Choroid plexus epithelial cell (primary cell): Measurements from ENCODE around the gene FER.
"Not testable (repeated sequence)": the region's sequence is repeated elsewhere in the genome, so short reads cannot be mapped to it uniquely, and the experiment has no call there.

ENCODE experiments used
- DNase-seq: peaks from one replicate; pipeline ENCODE4 v3.0.0-alpha.2; 2010; ENCODE audit warnings: low read depth
- H3K4me3 ChIP-seq: 2 replicates; pipeline ENCODE4 v1.5.1; 2011; ENCODE audit warnings: low read depth, mild to moderate bottlenecking, control low read depth, low read length, moderate library complexity
- TF ChIP-seq, protein P1 (sequence below): conservative IDR thresholded peaks from 2 replicates; pipeline ENCODE4 v1.5.1; 2011; ENCODE audit warnings: low read depth, mild to moderate bottlenecking, control low read depth, inconsistent platforms, low read length, moderate library complexity

Gene FER

DNA sequence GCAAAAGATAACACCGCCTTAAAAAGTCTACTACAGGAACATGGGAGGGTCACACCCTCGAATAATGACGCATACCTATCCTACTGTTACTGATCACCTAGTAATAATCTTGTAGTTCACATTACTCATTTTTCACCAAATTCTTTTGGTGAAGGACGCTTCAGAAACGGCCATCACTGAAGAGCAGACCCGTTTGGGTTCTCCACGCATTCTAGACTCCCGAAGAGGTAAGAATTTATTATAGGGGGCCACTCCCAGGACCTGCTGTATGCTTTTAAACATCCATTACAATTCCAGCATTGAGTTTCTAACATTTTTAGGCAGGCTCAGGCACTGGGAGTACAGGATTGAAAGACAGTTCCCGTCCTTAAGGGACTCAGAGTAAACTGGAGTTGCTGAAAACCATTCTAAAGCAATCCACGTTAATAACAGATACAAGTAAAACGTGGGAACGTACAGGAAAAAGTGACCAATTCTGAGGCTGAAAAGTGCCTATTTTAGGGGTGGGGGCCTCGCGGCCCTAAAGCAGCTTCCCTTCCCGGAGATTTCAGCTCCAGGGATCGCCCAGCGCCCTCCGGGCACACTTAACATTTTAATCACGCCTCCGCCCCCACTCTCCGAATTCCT is at the start of gene FER:
Gene FER, plus strand, starts transcription at position 124 of the 627 bp plus-strand sequence. CDS start 50,286 bp downstream, outside the sequence.
- TF ChIP-seq, protein P1, sequence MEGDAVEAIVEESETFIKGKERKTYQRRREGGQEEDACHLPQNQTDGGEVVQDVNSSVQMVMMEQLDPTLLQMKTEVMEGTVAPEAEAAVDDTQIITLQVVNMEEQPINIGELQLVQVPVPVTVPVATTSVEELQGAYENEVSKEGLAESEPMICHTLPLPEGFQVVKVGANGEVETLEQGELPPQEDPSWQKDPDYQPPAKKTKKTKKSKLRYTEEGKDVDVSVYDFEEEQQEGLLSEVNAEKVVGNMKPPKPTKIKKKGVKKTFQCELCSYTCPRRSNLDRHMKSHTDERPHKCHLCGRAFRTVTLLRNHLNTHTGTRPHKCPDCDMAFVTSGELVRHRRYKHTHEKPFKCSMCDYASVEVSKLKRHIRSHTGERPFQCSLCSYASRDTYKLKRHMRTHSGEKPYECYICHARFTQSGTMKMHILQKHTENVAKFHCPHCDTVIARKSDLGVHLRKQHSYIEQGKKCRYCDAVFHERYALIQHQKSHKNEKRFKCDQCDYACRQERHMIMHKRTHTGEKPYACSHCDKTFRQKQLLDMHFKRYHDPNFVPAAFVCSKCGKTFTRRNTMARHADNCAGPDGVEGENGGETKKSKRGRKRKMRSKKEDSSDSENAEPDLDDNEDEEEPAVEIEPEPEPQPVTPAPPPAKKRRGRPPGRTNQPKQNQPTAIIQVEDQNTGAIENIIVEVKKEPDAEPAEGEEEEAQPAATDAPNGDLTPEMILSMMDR, result no peak
- DNase-seq, result peak; percentile 83
- peak within 1 kb of the TSS; percentile 86 for H3K4me3 ChIP-seq

DNA sequence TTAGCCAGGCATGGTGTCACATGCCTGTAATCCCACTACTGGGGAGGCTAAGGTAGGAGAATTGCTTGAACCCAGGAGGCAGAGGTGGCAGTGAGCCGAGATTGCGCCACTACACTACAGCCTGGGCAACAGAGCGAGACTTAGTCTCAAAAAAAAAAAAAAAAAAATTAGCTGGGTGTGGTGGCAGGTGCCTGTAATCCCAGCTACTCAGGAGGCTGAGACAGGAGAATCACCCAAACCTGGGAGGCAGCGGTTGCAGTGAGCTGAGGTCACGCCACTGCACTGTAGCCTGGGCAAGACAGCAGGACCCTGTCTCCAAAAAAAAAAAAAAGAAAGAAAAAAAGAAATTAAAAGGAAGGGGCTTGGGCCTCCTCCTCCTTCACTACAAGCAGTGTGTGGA is 47.3 kb upstream of the FER start:
- not testable (repeated sequence) for DNase-seq

DNA sequence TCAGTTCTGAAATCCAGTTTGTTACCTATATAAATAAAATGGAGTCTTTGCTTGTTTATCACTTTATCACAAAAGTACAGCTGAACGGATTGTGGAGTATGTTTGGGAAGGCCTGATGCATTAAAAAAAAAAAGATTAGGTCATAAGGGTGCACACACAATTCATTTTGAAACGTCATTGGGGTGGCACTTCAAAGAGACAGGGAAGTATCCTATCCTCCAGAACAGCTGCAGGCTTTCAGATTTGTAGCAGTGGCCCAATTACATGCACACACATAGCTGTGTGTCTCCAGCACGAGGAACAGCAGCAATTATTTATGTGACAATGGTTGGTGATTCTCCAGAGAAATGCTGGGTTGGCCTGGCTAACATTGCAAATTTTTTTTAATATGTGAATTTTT is 46.8 kb upstream of the FER start:
- H3K4me3 ChIP-seq, result no peak overlapping the region
- no peak for DNase-seq
- TF ChIP-seq, protein P1, result no peak

More for the DNA sequence above, 47.3 kb upstream of the FER start:
- H3K4me3 ChIP-seq, result not testable (repeated sequence)

DNA sequence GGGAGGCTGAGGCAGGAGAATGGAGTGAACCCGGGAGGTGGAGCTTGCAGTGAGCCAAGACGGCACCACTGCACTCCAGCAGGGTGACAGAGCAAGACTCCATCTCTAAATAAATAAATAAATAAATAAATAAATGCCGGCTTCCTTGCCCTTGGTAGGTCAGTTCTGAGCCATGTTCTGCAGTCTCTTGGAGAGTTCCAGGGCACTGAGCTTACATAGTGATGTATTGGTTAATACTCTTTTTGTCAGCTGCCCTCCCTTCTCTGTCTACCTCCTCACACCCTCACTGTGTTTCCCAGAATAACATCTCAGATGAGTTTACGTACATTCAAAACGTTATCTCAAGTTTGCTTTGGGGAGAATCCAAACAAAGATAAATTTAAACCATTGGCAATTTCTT is 45.2 kb upstream of the FER start:
- H3K4me3 ChIP-seq, result no peak overlapping the region
- no peak for DNase-seq
- TF ChIP-seq, protein P1, result no peak

DNA sequence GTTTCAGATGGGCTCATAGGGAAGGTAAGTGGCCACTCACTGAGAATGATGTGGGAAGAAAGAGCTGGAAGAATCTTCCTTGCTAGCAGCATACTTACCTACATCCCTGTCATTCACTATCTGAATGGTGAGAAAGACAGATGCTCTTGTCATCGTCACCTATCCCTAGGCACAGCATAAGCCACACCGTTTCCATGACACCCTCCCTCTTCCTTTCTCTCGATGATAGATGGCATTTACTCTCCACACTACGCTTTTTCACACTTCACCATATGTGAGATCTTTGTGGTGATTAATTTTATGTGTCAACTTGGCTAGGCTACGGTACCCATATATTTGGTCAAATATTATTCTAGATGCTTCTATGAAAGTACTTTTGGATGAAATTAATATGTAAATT is 44.4 kb upstream of the FER start:
- TF ChIP-seq, protein P1, result no peak
- H3K4me3 ChIP-seq, result no peak overlapping the region
- no peak for DNase-seq

DNA sequence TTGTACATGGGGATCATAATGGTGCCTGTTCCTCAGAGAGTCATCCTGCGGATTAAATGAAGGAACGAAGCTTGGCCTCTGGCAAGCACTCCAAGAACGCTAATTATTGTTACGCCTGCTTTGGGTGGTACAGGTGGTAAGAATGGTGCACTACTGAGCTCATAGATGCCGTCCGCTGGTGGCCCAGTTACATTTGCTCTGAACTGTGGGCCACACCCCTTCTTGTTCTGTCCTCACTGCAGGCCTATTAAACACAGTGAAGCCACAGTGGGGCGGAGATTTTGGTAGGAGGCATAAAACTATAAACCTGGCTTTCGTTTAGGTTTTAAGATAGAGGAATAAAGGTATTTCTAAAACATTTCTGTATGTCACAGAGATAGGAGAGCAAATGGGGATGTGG is 40.6 kb upstream of the FER start:
- no peak overlapping the region for H3K4me3 ChIP-seq
- DNase-seq, result no peak
- TF ChIP-seq, protein P1, result no peak

DNA sequence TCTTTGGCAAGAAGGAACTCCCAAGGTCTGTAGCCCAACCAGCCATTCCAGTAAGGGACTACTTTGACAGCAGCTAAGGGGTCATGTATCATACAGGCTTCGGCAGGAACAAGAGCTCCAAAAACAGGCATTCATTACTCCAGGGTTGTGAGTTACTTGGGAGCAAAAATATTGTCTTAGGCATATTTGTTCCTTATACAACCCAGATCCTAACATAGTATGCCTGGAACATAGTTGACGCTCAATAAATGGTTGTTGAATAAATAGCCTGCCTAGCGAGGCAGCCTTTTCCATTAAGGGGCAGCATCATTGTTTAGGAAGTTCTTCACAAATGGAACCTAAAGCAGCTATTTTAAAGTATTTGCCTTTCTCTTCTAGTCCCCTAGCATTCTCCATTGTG is 35.8 kb upstream of the FER start:
- H3K4me3 ChIP-seq, result no peak overlapping the region
- TF ChIP-seq, protein P1, result no peak
- DNase-seq, result peak; percentile 2
